GM18907 (cell line): ENCODE measurements around the gene CD34.

Experiments
- ATAC-seq: cut with Tn5 transposase; IDR thresholded peaks from one replicate; pipeline ENCODE4 v1.9.1; 2021; ENCODE audit warnings: mild to moderate bottlenecking, moderate library complexity; ENCODE audit not compliant: unreplicated experiment

Gene CD34

DNA sequence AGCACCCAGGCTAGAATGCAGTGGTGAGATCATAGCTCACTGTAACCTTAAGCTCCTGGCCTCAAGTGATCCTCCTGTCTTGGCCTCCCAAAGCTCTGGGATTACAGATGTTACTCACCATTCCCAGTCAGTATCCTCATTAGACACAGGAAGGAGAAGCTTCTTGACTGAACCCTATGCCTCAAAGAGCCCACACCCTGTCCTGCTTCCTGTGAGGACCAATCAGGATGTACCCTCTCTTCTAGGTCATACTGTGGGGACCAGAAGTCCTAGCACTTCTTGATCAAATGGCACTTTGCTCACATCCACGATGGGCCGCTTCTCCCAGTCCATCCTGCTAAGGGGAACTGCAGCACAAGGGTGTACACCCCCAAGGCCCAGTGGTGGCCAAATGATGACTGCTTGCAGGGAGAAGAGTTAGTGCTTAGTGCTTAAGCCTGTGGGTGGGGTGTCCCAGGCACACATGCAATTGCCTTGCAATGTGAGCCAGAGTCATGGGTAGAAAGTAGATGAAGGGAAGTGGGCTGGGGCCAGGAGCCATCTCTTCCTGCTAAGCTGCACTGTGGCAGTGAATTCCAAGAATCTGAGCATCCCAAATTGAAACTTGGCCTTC lies 9.8 kb downstream of the CD34 start:
- ATAC-seq: no peak

DNA sequence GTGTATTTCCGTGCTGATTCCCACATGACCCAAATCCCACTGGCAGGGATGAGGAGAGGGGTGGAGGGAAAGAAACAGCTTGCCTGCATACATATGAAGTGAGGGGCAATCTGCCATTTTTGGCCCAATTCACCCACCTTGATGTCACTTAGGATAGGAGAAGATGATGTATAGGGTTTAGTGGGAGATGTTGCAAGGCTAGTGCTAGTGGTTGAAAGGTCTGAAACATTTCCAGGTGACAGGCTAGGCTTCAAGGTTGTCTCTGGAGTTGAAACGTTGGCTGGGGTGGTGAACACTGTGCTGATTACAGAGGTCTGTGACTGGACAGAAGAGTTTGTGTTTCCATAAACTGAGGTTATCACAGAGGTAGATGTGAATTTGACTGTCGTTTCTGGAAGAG lies 12.1 kb downstream of the CD34 start:
- no peak for ATAC-seq

DNA sequence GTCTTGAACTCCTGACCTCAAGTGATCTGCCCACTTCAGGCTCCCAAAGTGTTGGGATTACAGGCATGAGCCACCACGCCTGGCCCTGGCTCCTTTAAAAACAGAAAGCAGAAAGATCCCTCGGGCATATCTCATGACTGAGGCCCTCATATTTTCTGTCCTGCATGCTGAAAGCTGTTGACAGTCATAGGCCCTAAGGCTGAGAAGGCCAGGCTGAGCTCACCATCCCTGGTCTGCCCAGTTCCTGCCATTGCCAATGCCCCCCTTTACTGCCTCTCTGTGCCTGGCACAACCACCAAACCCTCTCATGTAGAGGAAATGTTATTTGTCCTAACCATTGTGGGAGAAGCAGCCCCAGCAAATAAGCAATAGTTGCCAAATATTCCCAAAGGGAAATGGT lies 12.7 kb downstream of the CD34 start:
- no peak for ATAC-seq

DNA sequence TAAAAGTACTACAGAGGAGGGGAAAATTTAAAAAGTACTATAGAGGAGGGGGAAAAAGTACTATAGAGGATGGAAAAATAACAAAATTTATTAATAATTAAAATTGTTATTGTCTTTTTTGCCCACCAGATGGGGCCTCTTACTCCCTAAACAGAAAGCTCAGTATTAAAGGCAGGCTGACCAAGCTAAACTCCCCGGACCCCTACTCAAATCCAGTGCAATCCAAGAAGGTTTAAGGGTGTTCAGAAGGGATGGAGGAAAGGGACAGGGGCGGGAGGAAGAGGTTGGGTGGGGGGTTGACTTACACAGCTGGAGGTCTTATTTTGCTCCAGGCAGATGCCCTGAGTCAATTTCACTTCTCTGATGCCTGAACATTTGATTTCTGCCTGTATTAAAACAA lies 13.7 kb downstream of the CD34 start:
- no peak for ATAC-seq

DNA sequence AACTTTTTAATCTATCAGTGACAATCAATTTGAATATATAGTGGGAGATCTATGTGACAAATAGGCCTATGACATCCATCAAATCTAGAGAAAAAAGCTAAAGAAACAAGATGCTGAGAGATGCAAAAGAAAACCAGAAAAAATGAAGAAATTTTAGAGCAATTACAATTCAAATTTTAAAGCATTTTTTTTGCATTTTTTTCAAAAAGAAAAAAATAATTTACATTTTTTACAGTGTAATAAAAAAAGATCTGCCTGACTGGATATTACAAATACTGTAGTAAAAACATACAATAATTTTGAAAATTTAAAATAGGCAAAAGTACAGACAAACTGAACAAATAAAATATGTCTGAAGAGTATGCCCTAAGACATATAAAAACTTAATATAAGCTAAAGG lies 14.4 kb downstream of the CD34 start:
- no peak for ATAC-seq

DNA sequence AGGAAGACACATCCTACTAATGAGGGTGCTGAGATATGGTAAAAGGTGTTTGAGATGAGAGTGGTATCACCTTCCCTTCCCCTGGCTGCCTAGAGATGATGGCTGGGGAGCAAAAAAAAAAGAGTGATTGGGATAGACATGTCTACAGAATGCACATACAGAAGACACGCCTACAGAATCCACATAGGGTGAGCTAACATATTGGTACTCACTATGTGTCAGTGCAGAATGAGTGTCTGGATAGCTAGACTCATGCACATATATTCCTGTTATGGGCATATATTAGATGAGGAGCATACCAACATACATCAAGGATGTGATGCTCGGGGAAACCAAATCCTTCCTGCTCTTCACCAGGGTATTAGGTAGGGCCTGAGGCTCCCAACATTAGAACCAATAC lies 16.2 kb downstream of the CD34 start:
- no peak for ATAC-seq

DNA sequence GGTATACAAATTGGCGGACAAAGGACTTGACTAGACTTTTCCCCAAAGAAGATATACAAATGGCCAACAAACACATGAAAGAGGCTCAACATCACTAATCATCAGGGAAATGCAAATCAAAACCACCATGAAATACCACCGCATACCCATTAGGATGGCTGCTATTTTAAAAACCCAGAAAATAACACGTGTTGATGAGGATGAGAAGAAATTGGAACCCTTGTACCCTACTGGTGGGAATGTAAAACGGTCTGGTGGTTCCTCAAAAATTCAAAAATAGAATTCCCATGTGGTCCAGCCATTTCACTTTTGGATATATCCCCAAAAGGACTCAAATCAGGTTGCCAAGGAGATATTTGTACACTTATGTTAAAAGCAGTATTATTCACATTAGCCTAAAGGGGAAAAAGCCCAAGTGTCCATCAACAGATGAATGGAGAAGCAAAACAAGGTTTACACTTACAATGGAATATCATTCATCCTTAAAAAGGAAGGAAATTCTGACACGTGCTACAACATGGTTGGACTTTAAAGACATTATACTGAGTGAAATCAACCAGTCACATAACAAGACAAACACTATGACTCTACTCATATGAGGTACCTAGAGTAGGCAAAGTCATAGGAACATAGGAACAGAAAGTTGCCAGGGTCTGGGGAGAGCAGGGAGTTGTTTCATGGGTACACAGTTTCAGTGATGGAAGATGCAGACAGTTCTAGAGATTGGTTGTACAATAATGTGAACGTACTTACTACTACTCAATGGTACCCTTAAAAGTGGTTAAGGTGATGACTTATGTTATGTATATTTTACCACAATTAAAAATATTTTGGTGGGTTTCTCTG lies 17.0 kb downstream of the CD34 start:
- ATAC-seq: no peak

DNA sequence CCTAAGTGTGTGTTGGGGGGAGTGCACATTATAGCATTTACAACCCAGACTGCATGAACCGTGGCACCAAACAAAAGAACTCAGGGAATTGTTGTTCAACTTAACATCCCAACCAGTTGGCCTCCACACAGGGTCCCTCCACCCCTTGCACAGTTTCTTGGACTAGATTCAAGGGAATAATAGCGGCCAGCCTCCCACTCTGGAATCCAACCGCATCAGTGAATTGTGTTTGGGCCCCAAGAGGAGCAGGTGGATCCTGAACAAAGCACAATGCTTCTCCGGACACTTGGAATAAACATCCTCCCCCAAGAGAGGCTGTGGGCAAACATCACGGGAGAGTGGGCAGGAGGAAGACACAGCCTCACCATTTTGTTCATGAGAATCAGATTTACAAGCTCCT lies 18.2 kb downstream of the CD34 start:
- ATAC-seq: no peak

DNA sequence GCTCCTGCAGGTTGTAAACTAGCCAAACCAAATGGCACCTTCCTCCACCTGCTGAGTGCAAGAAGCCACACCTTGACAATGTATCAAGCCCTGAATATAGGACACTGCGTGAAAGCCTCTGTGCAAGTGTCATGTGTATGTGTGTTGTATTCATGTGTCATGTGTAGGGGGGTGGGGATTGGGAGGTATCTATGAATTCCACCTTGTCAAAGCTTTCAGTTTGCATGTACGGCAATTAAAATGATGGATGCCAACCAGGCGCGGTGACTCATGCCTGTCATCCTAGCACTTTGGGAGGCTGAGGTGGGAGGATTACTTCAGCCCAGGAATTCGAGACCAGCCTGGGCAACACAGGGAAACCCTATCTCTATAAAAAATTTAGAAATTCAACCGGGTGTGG lies 19.8 kb downstream of the CD34 start:
- ATAC-seq: no peak

DNA sequence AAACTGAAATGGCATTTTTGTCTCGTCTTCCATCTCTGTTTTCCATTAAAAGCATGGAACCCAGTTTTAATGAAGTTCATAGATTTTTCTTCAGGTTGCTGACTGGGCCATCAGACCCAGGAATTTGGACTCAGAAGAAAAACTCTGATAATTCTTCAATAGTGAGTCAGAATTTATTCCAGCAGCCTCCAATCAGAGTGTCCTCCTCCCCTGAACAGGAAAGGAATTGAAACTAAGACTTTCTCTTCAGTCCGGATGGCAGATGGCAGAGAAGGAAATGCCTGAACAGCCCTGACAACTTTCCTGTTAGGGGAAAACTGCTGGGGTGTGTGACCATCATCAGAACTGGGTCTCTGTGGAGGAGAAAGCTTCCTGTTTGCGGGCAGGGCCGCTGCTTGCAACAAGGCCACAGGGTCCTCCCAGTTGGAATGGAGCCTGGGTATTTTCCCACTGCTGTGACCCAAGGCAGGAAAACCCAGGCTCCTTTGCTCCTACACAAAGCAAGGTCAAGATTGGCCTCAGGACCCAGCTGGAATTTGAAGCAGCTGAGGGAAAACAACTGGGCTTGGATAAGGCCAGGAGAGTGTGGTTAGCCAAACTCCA lies 20.7 kb downstream of the CD34 start:
- no peak for ATAC-seq

DNA sequence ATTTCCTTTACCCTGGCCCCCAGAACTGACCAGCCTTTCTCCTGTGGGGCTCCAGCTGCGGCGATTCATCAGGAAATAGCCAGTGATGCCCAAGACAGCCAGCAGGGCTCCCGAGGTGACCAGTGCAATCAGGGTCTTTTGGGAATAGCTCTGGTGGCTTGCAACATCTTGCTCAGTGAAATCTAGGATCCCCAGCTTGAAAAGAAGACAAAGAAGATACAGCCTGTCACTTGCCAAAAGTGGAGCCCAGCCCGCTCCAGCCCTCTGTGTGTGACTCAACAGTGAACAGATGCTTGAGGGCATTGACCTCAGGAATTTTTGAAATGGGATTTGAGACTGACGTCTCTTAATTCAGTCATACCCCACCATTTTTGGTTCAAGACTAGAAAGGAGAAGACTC lies 22.3 kb downstream of the CD34 start:
- no peak for ATAC-seq

DNA sequence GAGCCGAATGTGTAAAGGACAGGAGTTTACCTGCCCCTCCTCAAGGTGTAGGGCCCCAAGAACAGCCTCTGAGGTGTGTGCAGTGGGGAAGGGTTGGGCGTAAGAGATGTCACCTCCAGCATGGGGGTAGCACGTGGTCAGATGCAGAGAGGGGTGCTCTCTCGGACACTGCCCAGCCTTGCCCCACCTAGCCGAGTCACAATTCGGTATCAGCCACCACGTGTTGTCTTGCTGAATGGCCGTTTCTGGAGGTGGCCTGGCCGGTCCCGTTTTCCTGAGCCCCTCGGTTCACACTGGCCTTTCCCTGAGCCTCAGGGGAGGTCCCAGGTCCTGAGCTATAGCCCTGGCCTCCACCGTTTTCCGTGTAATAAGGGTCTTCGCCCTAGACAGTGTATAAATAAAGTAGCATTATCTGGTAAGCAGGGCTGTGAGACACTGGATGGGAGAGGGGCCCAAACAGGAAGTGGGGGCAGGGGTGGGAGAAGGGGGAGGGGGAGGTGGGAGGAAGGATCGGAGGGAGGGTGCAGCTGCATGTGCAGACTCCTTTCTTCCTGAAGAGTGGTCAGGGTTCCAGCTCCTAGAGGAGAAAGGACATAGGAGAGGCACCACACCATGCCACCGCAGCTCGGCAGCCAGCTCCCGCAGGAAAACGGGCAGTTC lies 23.3 kb downstream of the CD34 start:
- ATAC-seq: no peak

DNA sequence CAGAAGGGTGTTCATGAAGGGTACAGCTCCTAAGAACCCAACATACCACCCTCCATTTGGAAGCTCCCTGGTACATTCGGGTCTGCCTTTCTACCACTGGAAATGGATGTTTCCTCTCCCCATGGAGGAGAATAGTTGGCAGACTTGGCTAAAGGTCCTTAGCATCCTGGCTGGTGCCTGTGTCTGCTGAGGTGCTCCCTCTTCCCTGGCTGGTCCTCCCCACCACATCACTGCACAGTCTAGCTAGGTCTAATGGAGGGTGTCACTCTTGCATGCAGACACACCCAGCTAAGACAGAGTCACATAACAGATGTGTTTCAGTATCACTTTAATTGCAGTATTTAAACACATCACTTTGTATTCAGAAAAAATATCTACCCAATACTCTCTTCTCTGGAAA lies 24.7 kb downstream of the CD34 start:
- ATAC-seq: no peak

DNA sequence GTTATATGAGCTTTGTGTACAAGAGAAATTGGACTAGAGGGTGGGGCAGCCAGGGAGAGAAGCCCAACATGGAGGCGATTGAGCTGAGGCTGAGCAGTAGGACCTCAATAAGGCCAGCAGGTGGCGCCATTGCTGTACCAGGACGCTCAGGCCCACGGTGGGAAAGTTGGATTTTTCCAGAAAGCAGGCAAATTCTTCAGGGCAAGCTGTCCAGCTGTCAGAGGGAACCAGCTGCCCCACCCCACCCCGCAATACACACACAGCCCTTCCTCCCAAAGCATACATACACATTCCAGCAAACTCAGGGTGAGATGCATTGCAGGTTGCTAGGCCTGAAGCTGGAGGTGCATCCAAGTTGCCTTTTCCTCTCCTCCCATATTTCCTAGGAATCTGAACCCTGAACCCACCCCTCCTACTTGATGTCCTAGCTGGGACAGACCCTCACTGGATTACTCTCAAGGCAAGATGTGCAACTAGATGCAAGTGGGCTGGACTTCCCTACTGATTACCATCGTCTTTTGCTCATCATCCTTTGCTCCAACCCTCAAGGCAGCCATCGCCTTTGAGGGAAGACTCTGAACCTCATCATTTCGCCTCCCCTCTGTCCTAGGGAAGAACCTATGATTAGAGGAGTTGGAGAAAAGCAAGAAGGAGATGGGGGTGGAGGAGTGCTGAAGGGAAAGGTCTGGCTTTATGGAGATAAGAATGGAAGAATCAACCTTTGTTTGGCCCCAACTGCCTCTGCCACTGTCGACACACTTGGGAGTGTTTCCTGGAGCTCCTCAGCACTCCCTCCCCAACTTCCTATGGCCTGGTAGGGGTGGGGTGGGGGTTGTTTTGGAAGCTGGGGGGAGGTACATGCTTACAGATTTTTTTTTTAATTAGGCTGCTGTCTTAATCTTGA lies 25.5 kb downstream of the CD34 start:
- no peak for ATAC-seq

DNA sequence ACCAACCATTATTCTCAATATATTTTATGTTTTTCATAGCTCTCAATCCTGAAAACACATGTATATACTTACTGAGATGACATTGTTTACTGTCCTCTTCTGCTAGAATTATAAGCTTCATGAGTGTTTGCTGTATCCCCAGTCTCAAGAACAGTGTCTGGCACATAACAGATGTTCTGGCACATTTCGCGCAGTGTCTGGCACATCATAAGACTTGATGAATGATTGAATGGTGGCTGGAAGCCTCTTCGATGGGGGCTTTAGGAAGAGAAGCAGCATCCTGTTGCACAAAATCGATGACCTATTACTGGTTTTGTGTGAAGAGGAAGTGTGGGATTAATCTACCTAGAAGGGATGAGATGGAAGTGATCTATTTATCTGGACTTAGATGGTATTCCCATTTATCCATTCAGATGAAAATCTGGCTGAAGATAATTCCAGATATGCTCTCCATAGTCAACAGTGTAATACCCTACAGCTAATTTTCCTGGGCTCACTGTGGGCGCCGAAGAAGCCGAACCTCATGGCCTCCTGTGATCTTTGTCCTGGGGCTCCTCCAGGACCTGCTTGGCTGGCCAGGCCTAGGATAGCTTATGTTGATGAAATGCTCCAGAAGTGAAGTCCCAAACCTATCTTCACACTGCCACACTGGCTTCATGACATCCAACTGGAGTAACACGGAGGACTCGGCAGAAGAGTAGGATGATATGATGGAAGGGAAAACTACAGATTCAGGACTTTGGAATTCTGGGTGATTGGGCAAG lies 26.5 kb downstream of the CD34 start:
- ATAC-seq: no peak

DNA sequence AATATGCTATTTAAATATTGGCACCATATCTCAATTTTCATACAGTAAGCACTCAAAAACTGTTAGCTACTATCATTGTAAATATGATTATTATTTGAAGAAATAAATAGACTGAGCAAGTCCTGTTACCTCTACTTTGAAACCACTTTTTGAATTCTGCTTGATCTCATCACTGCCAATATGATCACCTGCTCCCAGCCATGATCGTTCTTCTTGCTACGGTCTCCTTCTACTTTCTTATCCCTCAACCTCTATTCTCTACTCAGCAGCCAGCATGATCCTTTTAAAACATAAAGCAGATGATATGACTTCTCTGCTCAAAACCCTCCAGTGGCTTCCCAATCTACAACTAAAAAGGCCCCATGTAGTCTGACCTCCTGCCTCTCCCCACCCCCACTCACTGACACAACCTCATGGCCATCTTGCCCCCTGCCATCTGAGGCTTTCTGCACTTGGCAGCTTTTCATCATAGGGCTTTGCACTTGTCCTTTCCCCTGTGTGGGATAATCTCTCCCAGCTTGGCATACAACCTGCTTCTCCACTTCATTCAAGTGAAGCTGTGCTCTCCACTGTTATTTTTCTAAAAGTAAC lies 27.2 kb downstream of the CD34 start:
- no peak for ATAC-seq

DNA sequence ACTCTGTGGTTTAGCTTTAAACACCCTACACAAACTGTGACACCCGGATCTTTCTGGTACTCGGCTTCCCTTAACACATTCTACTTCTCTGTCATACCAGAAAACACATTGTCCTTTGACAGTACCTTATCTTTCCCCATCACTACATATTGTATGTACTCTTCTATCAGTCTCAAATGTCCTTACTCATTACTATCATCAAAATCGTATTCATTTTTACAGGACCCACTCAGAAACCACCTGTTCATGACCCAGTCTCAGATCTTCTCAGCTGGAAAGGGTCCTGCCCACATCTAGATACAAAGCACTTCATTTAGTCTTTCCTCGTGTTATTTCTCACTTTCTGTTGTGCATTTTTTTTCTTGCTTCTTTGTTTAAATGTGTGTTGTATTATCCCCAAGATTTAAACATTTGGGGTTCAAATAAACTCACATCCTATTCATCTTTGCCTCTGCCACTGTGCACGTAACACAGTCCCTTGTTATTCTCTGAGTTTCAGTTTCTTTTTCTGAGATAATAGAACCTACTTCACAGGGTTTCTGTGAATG lies 27.7 kb downstream of the CD34 start:
- ATAC-seq: peak; percentile 71

DNA sequence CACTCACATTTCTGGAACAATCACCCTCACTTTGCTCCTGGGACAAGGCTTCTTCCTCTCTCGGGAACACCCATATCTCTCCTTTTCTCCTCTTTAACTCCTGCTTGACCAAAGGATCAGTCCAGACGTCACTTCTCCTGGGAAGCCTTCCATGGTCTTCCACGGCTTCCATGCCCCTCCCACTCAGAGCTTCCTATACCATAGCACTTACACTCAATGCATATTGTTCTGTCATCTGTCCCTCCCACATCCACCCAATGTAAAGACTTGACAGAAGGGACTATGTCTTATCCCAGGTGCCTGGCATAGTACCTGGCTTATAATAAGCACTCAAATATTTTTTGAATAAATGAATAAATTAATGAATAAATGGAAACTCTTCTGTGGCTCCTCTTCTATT lies 28.2 kb downstream of the CD34 start:
- no peak for ATAC-seq

DNA sequence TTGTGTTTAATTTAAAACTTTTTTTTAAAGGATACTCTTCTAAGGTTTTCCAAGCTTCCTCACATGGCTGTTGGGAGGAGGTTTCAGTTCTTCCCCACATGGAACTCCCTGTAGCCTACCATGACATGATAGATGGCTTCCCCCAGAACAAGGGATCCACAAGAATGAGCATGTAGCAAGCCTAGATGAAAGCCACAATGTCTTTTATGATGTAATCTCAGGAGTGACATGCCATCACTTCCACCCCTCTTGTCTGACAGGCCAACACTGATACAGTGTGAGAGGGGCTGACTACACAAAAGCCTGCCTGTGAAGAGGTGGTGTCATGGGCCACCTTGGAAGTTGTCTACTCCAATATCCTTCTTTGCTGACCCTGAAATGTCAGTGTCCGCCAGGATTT lies 32.0 kb downstream of the CD34 start:
- ATAC-seq: no peak
